NCI-H748 treated with DMSO at 0.1 percent for 48 hours (cell line): ENCODE data around the gene SEC14L5.
A peak's percentile ranks its signal among the peaks of the same experiment; 100 is the strongest.
"Not testable (repeated sequence)": the region's sequence is repeated elsewhere in the genome, so short reads cannot be mapped to it uniquely, and the experiment has no call there.

Experiments
- DNase-seq: peaks from one replicate; lab custom pipeline; 2025; lab: John Stamatoyannopoulos, UW

Gene SEC14L5

DNA sequence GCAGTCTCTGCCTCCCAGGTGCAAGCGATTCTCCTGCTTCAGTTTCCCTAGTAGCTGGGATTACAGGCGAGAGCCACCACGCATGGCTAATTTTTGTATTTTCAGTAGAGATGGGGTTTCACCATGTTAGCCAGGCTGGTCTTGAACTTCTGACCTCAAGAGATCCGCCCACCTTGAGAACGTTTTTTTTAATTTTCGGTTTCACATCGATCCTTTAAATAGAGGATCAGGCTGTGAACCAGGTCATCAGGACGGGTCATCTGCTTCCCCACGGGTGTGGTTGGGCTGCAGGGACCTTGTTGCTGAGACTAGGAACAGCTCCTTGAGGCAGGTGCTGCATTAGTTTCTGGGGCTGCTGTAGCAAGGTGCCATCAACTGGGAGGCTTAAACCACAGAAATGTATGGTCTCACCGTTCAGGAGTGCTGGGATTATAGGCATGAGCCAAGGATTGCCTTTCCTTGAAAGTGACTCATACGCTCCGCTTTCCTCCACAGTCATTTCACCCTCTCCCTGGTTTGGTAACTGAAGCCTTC, 83.5 kb downstream of the SEC14L5 start:
- DNase-seq: no peak

DNA sequence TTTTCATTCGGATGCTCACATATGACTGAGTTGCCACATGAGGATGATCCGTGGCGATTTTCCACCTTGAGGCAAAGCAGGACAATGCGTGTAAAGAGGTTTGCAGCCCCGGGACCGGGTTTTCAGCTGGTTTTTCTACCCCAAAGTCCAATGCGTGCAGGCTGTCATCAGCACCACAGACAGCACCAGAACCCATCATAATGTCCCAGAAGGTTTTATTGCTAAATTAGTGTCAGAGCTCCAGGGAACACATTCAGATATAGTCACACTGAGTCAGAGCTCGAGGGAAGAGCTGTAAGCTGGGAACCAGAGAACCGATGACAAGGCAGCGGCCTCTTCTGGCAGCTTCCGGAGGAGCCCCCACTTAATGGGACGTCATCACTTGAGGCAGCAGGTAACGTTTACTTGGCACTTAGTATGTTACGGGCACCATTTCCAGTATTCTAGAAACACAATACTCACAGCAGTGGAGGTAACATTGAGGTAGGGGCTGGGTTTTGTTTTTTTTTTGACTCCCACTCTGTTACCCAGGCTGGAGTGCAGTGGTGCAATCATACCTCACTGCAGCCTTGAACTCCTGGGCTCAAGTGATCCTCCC, 84.5 kb downstream of the SEC14L5 start:
- DNase-seq: peak; percentile 0

- no peak for DNase-seq
Measured at GRCh38 chr16:5044011-5044540, 85.9 kb downstream of the SEC14L5 start.

- DNase-seq: not testable (repeated sequence)
Measured at GRCh38 chr16:5044581-5044980, 86.5 kb downstream of the SEC14L5 start.

GRCh38 chr16:5045499-5046115, 87.5 kb downstream of the SEC14L5 start:
- DNase-seq: no peak

DNA sequence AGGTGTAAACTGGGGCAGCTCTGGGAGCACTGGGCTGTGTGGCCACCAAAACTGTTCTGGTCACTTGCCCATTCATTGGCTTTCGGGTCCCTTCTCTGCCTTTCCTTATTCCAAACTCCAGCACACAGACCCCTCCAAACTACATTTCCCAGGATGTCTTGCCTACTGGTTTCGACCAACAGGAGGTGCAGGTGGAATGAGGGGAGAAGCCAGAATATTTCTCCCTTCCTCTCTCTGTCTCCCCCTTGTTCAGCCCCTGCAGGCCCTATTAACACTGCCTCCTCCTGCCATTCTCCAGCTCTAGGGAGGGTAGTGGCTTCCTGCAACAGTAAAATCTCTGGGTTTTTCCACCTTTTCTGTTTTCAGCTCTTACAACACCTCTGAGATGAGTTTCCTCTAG, 88.8 kb downstream of the SEC14L5 start:
- no peak for DNase-seq

GRCh38 chr16:5054876-5055865, 97.0 kb downstream of the SEC14L5 start:
- DNase-seq: no peak

DNA sequence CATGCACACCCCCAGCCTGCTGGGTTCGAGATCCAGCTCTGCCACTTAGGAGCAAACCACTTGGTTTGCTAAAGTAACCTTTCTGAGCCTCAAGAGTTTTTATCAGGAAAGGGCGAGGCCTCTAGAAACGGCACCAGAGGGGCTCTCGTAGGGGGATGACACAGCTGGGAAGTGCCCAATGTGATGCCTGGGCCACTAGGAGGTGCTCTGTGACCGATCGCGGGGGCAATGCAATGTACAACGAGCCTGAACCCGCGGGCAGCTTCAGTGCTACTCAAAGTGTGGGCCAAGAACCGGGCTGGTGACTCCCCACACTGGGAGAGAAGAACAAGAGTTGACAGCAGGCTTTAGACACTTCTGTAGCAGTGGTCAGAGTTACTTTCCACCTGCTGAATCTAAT, 98.2 kb downstream of the SEC14L5 start:
- DNase-seq: no peak

DNA sequence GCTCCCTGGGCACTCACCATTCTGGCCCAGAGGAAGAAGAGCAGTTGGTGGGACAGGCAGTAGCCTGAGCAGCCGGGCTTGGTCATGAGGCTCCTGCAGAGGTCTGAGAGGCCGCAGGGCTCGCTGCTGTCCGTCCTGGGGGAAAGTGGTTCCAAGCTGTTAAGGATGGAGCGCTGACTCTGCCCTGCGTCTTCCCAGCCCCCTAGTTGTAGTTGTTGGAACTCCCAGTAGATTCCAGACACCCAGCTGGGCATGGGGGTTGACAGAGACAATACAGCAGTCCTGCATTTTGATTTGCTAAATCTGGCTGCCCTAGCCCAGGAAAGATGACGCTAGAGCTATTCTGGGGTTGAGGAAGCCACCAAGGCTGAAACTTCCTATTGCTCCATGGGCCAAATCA, 100.3 kb downstream of the SEC14L5 start:
- no peak for DNase-seq

GRCh38 chr16:5059386-5060072, 101.4 kb downstream of the SEC14L5 start:
- no peak for DNase-seq

- DNase-seq: no peak
Measured at GRCh38 chr16:5060073-5060641, 102.0 kb downstream of the SEC14L5 start.

DNA sequence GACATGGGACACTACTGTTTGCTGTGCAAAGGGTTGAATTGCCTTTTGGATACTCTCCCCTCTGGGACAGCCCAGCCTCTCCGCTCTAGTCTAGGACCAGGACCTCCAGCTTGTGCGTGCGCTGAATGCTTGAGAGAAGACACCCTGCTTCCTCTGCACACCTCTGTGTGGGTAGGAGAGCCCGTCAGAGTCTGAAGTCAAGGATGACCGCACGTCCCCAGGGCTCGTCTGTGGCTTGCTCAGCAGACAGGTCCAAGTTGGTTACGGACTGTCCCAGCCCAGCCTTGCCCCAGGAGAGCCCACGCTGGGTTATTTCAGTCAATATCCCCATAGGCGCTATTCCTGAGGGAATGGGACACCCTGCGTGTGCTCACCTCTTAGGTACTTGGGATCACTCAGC, 103.9 kb downstream of the SEC14L5 start:
- no peak for DNase-seq

DNA sequence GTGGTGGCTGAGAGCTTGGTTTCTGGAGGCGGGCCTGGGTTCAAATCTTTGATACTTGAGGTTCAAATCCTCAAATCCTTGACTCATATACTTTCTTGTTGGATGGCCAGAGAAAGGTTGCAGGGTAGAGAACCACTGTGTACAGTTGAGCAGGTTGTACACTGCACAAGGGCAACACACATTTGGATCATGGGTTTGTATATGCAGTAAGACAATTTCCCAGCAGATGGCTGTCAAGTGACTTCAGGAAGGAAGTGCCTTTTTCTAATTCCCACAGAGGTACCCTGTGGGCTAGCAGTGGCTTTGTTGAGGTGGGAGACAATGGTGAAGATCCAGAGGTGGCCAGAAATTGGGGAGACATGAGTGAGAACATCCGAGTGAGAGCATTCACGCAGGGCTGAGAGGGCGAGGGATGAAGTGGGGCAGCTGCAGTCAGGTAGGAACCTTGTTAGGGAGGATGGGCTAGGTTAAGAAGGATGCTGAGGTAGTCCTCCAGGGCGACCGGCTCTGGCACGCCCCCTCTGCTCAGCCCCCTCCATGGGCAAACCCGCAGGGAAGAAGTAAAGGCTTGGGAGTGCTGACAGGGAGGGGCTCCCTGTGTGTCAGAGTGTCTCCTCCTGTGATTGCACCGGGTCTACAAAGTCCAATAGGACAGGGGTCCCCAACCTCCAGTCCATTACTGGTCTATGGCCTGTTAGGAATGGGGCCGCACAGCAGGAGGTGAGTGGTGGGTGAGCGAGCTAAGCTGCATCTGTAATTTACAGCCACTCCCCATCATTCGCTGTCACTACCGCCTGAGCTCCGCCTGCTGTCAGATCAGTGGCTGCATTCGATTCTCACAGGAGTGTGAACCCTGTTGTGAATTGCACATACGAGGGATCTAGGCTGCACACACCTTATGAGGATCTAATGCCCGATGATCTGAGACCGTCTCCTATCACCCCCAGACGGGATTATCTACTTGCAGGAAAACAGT, 104.9 kb downstream of the SEC14L5 start:
- DNase-seq: no peak

DNA sequence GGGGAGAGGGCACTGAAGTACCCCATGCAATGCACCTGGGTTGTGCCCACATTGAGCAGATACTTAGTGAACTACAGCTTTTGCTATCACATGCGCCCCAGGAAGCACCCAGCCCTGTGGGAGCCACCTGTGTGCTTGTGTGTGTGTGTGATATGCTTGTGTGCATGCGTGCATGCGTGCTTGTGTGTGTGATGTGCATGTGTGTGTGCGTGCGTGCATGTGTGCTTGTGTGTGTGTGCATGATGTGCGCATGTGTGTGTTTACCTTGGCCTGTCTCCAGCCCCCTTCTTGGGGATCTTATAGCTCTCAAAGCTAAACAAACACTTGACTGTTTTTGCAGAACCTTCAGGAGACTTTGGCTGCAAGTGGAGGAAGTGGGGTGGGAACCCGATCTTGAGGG, 106.8 kb downstream of the SEC14L5 start:
- DNase-seq: no peak

DNA sequence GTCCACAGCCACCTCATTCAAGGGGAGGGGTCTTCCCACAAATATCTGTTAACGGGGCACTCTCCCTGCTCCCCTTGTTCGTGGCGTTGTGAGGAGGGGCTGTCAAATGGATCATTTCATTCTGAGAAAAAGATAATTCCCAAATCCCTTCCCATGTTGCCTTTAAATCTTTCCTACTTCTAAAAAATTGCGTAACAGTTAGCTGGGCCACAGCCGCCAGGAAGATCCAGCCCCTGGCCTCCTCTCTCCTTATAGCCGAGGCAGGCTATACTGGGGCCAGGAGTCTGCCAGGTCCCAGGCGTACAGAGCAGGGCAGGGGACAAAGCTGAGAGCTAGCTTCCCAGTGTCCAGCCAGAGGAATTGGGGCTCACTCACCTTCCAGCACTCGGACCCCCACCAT, 107.2 kb downstream of the SEC14L5 start:
- no peak for DNase-seq

DNA sequence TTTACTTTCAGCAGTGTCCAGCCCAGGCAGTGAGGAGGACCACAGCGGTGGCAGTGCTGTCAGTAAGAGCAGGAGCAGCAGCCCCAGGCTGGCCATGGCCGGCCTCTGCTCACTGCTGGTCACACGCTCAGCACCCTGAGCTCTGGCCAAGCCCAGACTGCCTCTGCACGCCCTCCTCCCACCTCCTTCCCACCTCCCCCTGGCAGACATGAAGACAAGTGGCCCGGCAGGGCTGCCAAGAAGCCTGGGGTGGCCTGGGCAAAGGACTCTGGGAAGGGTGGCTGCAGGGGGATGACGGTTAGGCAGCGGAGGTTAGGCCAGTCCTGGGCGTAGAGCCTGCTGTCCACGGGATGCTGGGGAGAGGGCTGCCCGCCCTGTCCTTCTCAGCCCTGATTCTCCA, 107.7 kb downstream of the SEC14L5 start, which contains the start of gene C16orf89:
C16orf89 (minus strand) TSS at position 144 of the 400 bp plus-strand sequence; CDS start at position 96, 48 bp downstream.
- no peak for DNase-seq

- DNase-seq: no peak
Measured at GRCh38 chr16:5066511-5066910, 108.4 kb downstream of the SEC14L5 start.
